ENCODE measurements around the gene FERMT3.

FERMT3 gene

DNA sequence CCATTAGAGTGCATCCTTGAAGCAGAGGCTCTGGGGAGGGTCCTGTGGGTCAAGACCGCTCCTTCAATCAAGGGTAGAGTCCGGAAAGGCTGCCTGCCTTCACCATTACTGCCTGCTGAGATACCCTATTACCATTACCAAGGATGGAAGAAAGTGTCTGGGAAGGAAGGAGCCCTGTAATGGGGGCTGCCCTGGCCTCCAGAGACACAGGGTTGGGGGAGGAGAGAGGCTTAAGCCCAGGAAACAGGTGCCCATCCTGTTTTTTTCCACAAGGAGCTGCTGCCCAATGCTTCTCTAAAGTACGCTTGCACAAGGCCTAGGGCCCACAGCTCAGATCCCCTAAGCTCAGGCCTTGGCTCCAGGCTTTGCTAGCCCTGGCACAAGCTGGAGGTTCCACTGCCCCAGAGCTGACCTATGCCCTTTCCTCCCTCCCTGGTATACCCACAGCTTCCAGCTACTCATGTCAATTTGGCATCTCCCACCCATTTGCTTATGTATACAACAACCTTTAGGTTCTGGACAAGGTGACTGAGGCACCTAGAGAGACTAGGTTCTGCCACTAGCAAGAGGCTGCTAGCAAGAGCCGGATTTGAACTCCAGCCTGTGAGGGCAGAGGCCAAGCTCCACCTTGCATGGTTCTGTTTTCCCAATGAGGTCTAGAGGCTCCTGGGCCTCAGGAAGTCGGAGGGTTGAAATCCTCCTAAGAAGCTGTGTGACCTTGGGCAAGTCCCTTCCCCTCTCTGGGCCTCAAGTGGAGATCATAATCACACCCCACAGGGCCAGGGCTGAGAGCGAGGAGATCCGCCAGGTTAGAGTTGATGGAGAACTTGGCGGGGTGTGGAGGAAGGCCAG lies 43.3 kb downstream of the FERMT3 start:
- DNase-seq (ENCODE audit: low spot score): no peak

DNA sequence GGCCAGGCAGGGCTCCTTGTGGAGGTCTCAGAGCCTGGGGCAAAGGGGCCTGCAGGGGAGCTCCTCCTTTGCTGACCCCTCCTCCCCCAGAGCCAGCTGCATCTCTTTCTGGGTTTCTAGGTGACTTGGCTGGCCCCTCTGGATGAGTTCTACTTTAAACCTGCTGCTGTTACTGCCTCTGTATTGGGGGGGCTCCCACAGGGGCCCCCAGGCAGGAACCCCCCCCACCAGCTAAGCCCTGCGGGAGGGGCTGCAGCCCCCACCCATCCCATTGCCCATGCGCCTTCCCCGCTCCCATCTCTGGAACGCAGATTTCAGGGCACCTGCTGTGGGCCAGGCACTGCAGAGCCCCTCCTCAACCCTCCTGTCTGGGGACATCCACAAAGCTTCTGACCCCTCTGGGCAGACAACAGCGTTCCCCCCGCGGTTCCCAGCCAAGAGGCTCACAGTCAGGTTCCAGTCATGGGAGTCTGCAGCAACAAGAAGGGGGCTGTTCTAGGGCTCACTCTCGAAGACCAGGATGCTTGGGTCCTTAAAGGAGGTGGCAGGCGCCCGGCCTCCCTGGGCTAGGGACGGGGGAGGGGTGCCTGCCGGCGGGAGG lies 44.0 kb downstream of the FERMT3 start:
- DNase-seq (ENCODE audit: low spot score): no peak

DNA sequence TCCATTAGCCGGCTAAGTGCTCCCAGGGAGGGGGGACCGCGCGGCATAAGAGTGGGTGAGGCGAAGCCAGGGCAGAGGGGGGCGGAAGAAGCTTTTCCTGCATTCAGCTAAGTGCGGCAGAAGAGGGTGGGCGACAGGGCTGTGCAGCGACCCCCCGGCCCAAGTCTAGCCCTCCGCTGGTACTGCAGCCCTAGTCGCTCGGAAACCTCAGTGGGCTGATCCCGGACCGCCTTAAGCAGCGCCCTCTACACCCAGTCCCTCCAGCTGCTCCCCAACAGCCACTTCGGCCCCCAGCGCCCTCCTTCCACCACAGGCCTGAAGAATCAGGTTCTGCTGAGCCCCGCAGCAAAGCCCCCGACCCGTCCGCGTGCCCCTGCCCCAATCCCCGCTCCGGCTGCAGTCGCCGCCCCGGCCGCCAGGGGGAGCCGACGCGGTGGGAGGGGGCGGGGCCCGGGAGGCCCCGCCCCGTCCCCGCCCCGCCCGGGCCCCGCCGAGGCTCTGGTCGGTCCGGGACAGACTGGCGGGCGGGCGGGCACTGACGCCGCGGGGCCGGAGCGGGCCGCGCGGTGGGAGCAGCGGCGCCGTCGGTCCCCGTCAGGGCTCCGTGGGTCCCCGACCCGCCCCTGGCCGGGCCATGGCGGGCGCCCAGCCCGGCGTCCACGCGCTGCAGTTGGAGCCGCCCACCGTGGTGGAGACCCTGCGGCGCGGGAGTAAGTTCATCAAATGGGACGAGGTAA lies 44.7 kb downstream of the FERMT3 start, which contains the start of gene PLCB3:
Gene PLCB3, plus strand, starts transcription at position 515 of the 737 bp plus-strand sequence. Its CDS starts 120 bp downstream, at position 635.
- no peak for DNase-seq (ENCODE audit: low spot score)

DNA sequence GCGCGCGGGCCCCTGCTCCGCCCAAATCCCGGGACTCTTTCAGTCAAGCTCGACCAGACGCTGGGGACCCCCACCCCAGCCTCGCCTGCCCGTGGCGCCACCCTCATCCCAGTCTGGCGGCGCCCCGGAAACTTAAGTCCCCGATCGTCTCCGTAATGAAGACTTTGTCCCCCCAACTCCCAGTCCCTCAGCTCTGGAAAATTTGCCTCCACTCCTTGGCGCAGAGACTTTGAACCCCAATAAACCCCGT lies 45.2 kb downstream of the FERMT3 start:
- no peak for DNase-seq (ENCODE audit: low spot score)

DNA sequence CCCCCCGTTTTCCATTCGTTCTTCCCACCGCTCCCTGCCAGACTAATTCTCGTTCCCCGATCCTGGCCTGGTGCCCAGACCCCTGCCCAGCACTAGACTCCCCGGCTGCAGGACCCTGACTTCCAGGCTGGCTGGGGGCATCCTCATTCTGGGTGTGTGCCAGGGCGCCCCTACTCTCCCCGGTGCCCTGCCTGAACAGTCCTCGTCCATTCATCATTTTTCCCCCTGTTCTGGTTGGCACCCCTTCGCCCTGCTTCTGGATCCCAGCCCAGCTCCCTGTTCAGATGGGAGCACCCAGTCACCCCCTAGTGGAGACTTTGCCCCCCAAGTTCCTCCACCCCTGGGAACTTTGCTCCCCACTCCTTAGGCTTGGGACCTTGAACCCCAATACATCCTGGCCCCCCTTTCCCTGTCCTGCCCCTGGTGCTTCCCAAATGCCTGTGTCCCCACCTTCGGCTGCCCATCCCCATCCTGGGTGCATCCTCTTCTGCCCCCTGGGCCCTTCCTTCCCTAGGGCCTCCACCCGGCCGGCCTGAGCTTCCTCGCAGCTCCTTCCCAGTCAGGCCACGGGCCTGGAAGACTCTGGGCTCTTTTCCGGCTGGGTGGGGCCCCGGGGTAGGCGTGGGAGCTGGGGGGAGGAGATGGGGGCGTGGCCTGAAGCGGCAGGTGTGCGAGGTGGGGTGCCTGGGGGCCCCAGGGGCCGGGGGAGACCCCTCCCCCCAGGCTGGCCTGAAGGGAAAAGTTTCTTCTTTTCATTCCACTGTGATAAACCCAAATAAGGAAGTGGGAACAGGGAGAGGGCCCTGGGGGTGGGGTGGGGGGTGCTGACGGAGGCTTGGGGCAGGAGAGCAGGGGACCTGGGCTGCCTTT lies 45.7 kb downstream of the FERMT3 start:
- DNase-seq (ENCODE audit: low spot score): no peak

DNA sequence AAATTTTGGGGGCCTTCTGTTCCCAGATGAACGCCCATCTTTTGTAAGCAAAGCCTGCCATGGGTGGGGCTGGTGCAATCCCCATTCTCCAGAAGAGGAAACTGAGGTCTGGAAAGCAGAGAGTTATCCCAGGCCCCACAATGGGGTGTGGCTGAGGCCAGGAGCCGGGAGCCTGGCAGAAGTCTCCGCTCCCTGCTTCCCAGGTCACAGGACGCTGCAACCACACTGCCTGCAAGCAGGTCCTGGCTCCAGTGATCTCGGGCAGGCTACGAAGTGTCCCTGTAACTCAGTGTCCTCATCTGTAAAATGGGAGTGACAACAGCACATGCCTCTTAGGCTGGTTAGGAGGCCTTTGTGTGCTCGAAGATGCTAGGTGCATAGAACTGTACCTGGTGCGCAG lies 46.5 kb downstream of the FERMT3 start:
- no peak for DNase-seq (ENCODE audit: low spot score)

DNA sequence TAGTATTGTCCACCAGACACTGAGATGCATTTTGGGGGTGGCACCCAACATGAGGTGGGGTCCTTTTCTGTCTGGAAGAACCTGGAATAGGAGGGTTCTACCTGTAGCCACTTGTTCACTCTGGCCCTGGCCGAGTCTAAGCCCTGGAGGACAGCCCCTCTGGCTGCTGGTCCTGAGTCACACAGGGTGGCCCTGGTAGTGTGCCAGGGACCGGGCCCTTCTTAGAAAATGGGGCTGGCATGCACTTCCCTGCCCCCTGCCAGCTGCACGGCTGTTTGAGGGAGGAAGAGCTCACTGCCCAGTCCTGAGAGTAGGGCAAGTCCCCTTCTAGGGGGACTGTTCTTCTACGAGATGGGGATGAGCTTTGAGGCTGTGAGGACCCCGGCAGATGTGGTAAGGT lies 47.0 kb downstream of the FERMT3 start:
- DNase-seq (ENCODE audit: low spot score): no peak

DNA sequence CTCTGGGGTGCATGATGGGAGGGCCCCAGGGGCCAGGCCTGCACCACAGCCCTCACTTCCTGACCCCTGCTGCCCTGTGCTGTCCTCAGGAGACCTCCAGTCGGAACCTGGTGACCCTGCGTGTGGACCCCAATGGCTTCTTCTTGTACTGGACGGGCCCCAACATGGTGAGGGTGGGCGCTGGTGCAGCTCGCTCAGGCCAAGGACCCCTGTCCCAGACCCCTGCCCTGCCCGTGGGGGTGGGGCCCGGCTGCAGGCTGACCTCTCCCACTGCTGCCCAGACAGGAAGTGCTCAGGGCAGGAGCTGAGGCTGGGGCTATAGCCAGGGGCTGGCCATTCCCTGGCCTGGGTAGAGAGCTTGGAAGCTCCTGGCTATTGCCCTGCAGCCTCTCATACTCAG lies 47.8 kb downstream of the FERMT3 start:
- no peak for DNase-seq (ENCODE audit: low spot score)

DNA sequence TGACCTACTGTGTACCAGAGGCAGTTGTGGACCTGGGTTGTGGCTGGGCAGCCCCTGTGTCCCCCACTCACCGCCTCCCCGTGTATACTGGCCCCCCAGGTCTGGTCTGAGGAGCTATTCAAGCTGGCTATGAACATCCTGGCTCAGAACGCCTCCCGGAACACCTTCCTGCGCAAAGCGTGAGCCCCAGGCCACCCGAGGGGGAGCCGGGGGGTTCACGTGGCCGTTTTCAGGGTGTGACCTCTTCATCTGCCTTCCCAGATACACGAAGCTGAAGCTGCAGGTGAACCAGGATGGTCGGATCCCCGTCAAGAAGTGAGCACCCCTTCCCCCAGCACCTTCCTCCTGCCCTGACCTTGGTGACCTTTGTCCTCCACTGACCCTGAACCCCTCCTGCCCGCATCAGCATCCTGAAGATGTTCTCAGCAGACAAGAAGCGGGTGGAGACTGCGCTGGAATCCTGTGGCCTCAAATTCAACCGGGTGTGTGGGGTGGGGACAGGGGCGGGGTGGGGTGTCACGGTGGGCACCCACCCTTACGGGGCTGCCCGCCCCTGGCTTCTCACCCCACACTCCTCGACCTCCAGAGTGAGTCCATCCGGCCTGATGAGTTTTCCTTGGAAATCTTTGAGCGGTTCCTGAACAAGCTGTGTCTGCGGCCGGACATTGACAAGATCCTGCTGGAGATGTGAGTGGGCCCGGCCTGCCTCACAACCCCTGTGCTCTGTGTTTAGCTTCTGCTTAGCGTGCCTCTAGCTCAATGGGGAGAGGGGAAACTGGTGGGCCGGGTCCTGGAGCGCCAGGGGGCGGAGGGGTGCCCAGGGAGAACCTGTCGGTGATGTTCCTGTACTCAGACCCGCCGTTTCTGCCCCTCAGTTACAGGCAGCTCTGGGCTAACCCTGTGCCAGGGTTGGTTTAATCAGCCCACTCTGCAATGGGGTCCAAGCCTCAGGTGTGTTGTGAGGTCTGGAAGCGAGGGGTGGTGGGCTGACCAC lies 48.9 kb downstream of the FERMT3 start:
- no peak for DNase-seq (ENCODE audit: low spot score)

DNA sequence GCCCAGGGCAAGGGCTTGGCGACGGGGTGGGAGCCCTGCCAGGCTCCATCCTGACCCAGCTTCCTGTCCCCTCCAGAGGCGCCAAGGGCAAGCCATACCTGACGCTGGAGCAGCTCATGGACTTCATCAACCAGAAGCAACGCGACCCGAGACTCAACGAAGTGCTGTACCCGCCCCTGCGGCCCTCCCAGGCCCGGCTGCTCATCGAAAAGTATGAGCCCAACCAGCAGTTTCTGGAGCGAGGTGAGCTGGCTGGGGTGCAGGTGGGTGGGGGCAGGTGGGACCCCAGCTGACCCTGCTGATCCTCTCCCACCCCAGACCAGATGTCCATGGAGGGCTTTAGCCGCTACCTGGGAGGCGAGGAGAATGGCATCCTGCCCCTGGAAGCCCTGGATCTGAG lies 49.8 kb downstream of the FERMT3 start:
- DNase-seq (ENCODE audit: low spot score): no peak

DNA sequence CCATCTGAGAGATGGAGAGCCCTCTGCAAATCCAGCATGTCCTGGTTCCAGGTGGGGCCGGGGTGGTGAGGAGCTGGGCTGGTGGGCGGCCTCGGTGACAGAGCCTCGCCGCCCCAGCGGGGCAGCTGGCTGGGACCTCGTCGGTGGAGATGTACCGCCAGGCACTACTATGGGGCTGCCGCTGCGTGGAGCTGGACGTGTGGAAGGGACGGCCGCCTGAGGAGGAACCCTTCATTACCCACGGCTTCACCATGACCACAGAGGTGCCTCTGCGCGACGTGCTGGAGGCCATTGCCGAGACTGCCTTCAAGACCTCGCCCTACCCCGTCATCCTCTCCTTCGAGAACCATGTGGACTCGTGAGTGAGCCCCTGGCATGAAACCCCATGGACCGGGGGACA lies 51.8 kb downstream of the FERMT3 start:
- no peak for DNase-seq (ENCODE audit: low spot score)

DNA sequence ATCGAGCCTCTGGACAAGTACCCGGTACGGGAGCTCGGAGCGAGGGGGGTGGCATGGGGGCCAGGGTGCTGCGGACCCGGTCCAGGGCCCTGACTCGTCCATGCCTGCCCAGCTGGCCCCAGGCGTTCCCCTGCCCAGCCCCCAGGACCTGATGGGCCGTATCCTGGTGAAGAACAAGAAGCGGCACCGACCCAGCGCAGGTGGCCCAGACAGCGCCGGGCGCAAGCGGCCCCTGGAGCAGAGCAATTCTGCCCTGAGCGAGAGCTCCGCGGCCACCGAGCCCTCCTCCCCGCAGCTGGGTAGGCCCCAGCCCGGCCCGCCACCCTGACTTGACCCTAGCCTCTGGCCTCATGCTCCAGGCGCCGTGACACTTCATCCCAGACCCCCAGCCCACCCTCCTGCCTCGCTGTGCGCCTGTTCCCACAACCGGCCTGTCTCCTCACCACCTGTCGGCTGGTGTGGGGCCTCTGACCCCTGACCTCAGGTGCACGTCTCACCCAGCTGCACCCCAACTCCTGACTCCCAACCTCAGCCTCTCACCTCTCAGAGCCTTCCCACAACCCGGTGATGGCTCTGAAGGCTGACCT lies 52.5 kb downstream of the FERMT3 start:
- no peak for DNase-seq (ENCODE audit: low spot score)

DNA sequence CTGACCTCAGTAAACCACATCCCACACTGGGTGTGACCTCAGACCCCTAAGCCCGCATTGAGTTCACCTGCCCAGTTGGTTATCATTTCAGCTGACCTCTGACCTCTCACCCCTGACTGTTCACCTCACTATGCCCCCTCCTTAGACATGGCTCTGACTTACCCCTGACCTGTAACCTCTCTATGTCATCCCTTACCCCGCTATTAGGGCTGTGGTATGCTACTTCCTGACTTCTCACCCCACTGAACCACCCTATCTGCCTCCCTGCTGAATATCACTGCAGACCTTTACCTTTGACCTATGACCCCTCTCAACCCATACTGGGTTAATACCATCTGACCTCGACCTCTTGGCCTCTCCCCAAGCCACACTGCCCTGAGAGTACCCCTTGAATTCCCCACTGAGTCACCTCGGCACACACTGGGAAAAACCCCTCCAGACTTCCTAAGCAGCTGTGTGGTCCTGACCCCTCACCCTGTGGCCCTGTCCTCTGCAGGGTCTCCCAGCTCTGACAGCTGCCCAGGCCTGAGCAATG lies 53.1 kb downstream of the FERMT3 start:
- no peak for DNase-seq (ENCODE audit: low spot score)

DNA sequence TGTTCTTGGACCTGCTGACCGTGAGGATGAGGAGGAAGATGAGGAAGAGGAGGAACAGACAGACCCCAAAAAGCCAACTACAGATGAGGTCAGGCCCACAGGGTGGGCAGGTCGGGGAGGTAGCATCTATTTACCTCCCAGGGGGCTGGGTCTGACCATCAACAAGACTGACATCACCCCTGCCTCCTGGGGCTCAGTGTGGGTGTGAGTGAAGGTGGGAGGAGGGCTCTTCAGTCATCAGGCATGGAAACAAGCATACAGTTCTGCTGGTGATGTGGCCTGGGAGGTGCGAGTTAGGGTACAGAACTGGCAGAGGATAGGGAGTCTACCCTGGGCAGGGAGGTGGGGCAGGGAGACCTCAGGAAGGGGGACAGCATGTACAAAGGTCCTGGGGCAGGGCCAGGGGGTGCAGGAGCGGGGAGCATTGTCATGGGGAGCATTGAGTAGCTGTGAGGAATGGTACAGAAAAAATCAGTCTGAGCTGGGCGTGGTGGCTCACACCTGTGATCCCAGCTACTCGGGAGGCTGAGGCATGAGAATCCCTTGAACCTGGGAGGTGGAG lies 53.7 kb downstream of the FERMT3 start:
- DNase-seq (ENCODE audit: low spot score): no peak

DNA sequence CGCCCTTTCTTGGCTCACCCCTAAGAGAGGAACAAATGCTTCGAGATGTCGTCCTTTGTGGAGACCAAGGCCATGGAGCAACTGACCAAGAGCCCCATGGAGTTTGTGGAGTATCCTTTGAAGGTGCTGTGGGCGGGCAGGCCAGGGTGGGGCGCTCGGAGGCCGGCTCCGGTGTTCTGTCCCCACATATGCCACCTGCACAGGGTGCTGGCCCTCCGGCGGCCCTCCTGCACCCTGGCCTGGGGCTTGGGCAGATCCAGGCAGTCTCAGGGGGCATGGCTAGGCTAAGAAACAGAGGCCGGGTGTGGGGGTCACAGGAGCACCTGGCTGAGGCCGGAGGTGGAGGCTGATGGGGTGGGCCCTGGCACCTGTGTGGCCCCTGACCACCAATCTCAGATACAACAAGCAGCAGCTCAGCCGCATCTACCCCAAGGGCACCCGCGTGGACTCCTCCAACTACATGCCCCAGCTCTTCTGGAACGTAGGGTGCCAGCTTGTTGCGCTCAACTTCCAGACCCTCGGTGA lies 55.1 kb downstream of the FERMT3 start:
- DNase-seq (ENCODE audit: low spot score): no peak

DNA sequence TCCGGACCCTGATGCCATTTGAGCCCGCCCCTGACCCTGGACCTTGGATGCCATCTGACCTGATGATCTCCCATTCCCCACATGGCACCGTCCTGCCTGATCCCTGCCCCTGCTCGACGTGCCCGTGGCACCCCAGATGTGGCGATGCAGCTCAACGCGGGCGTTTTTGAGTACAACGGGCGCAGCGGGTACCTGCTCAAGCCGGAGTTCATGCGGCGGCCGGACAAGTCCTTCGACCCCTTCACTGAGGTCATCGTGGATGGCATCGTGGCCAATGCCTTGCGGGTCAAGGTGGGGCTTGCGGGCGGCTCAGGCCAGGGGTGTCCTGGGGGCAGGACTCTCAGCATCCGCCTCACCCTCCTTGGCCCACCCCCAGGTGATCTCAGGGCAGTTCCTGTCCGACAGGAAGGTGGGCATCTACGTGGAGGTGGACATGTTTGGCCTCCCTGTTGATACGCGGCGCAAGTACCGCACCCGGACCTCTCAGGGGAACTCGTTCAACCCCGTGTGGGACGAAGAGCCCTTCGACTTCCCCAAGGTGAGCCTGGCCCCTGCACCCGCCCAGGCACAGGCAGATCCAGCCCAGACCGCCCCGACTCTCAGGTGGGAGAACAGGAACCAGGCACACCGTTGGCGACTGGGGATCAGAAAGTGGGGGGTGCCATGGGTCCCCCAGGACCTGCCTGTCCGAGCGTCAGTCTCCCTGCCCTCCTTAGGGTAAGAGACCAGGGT lies 55.9 kb downstream of the FERMT3 start:
- no peak for DNase-seq (ENCODE audit: low spot score)

DNA sequence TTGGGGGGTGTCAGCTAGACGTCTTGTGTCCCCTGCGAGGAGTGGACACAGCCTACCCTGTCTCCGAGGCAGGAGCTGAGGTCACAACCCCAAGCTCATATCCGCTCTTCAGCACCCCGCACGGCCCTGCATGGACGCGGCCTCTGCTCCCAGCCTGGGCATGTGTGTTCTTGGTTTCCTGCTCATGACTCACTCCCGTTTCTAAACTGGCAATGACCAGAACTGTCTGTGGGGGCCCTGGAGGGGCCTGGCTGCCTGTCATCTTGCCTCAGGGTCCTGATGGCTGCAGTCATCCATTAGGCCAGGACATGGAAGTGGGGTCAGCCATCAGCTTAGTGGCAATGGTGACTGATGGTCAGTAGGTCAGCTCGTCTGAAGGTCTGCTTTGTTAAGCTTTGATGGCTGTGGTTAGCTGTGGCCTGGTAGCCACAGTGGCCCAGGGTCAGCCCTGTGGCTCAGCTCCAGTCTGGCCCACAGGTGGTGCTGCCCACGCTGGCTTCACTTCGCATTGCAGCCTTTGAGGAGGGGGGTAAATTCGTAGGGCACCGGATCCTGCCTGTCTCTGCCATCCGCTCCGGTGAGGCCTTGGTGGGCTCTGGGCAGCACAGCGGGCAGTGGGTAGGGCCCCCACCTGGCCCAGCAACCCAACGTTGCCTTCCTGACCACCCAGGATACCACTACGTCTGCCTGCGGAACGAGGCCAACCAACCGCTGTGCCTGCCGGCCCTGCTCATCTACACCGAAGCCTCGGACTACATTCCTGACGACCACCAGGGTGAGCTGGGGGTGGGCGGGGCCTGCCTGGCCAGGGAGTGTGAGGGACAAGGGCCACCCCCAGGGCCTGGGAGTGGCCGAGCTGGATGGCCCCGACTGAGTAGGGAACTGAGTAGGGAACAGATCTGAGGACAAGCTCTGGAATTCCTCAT lies 56.8 kb downstream of the FERMT3 start:
- DNase-seq (ENCODE audit: low spot score): no peak

DNA sequence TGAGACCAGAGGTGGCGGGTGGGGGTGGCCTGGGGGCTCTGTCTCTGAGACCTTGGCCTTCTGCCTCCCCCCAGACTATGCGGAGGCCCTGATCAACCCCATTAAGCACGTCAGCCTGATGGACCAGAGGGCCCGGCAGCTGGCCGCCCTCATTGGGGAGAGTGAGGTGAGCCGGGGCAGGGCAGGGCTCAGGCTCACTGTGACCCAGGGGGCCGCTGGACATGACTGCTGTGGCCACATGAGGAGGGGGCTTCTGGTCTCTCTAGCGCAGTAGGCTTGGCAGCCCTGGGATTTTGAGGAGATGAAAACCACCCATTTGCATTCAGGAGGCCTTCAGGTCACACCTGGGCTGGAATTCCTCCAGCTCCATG lies 57.4 kb downstream of the FERMT3 start:
- DNase-seq (ENCODE audit: low spot score): no peak
